ENCODE data around the gene ARRDC3. TPM values are rescaled to one million over a fixed set of nuclear protein-coding genes. Genes with fewer than 3 reads are reported as not detected.

ARRDC3 gene
- total RNA-seq, 1 experiment from 2014 or later, result 2.8 TPM

DNA sequence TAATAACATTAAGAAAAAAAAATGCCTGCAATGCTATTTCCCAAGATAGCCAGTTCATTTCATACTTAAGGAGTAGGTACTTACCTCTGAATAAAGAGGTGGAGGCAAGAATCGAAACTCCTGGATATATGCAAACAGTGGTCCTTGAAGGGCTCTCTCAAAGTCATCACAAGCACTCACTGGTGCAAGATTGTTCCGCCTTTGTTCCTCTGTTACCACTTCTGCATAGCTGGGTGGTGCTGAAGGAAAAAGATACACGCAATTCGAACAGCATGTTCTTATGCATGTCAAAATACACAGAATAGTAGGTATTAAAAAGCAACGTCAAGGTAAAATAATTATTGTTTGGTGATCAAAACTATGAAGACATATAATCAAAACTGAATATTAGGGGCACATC lies 9.5 kb downstream of the ARRDC3 start:
- Histone ChIP-seq H4K91ac (ENCODE audit: insufficient read length, low read depth, low read length) (no peak overlapping the region), H3K4me2 (ENCODE audit: insufficient read depth, insufficient read length, low read length) (no peak overlapping the region), H2BK12ac (ENCODE audit: insufficient read length, low read depth, low read length) (no peak overlapping the region), H2AK5ac (ENCODE audit: insufficient read length, low read length) (no peak overlapping the region), H3T11ph (ENCODE audit: low read length) (no peak overlapping the region), H2BK5ac (ENCODE audit: insufficient read length, low read length) (no peak overlapping the region), H3K56ac (ENCODE audit: insufficient read length, low read depth, low read length) (no peak overlapping the region), H3K79me1 (ENCODE audit: insufficient read depth, low read depth, low read length, poor library complexity, severe bottlenecking) (no peaks in the 10 kb centered on the region), H4K20me1 (ENCODE audit: control insufficient read depth, insufficient read depth, insufficient read length) (no peaks in the 10 kb centered on the region), H2BK120ac (ENCODE audit: low read depth, low read length, poor library complexity, severe bottlenecking) (no peak overlapping the region), H3K27me3 (ENCODE audit: insufficient read depth, low read length) (no peaks in the 10 kb centered on the region), H3K9ac (ENCODE audit: extremely low read depth, insufficient read length, low read length) (no peak overlapping the region), H3K23ac (ENCODE audit: insufficient read length, low read depth, low read length) (no peak overlapping the region), H2AFZ (ENCODE audit: low read length) (no peak overlapping the region), H3K9me3 (ENCODE audit: control insufficient read depth, low read depth, low read length) (no peaks in the 10 kb centered on the region), H3K14ac (ENCODE audit: insufficient read depth, low read length) (no peak overlapping the region), H2BK20ac (ENCODE audit: low read depth, low read length, poor library complexity, severe bottlenecking) (no peak overlapping the region), H2BK15ac (ENCODE audit: low read depth, low read length) (no peak overlapping the region), H3K23me2 (ENCODE audit: insufficient read length, low read depth, low read length, poor library complexity, severe bottlenecking) (no peaks in the 10 kb centered on the region), H3K4me1 (ENCODE audit: insufficient read depth, low read length) (no peaks in the 10 kb centered on the region), H4K8ac (replicated peaks; ENCODE audit: insufficient read length, low read depth, low read length) (no peak overlapping the region), H3K18ac (ENCODE audit: insufficient read length, low read depth, low read length) (no peak overlapping the region), H3K79me2 (ENCODE audit: insufficient read depth, low read length) (no peaks in the 10 kb centered on the region), H3K4ac (ENCODE audit: low read depth, low read length) (no peak overlapping the region), H4K5ac (ENCODE audit: insufficient read length, low read depth, low read length) (no peak overlapping the region), H3K27ac (ENCODE audit: insufficient read length, low read depth, low read length) (no peak overlapping the region)
- no peak for DNase-seq
- Mint-ChIP-seq H3K4me3 (no peak overlapping the region), H3K27me3 (ENCODE audit: low read depth) (no peaks in the 10 kb centered on the region), H3K27ac (no peak overlapping the region), H3K36me3 (ENCODE audit: insufficient read depth in 1 of 3, low read depth in 3 of 3) (peaks cover 32 to 91% (median 36%) of the 10 kb centered on the region in 3 experiments; a peak in 6 of 7 replicates), H3K9me3 (no peaks in the 10 kb centered on the region), H3K4me1 (peaks cover 1 to 5% of the 10 kb centered on the region in 2 experiments)
- TF ChIP-seq, protein P1, sequence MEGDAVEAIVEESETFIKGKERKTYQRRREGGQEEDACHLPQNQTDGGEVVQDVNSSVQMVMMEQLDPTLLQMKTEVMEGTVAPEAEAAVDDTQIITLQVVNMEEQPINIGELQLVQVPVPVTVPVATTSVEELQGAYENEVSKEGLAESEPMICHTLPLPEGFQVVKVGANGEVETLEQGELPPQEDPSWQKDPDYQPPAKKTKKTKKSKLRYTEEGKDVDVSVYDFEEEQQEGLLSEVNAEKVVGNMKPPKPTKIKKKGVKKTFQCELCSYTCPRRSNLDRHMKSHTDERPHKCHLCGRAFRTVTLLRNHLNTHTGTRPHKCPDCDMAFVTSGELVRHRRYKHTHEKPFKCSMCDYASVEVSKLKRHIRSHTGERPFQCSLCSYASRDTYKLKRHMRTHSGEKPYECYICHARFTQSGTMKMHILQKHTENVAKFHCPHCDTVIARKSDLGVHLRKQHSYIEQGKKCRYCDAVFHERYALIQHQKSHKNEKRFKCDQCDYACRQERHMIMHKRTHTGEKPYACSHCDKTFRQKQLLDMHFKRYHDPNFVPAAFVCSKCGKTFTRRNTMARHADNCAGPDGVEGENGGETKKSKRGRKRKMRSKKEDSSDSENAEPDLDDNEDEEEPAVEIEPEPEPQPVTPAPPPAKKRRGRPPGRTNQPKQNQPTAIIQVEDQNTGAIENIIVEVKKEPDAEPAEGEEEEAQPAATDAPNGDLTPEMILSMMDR (conservative IDR thresholded peaks at IDR 0.05), result no peak
- WGBS (ENCODE audit: extremely low coverage, insufficient read length, low lambda C conversion rate), result no CpG with 5 or more reads among the region's 5 CpGs

Data from H9 (cell line).